ENCODE results near the gene LTV1. TPM values are rescaled to one million over a fixed set of nuclear protein-coding genes. Genes with fewer than 3 reads are reported as not detected.

LTV1 gene
- total RNA-seq, 1 donor from 2014 or later, result 18.0 TPM

- TF ChIP-seq CTCF (conservative IDR thresholded peaks at IDR 0.05; ENCODE audit: low read depth, low read length), result no peak
- DNase-seq (ENCODE audit: low read depth), result no peak
Observed at GRCh38 chr6:143807103-143807772, 35.9 kb upstream of the LTV1 start.

GRCh38 chr6:143810745-143811144, 32.4 kb upstream of the LTV1 start:
- no peak overlapping the region for H3K4me3 ChIP-seq (ENCODE audit: low read depth, low read length)
- DNase-seq (ENCODE audit: low read depth), result no peak
- no peak for TF ChIP-seq CTCF (conservative IDR thresholded peaks at IDR 0.05; ENCODE audit: low read depth, low read length)

More at GRCh38 chr6:143807103-143807772, 35.9 kb upstream of the LTV1 start:
- no peak overlapping the region for H3K4me3 ChIP-seq (ENCODE audit: low read depth, low read length)

GRCh38 chr6:143811501-143812157, 31.5 kb upstream of the LTV1 start:
- no peak overlapping the region for H3K4me3 ChIP-seq (ENCODE audit: low read depth, low read length)
- TF ChIP-seq CTCF (conservative IDR thresholded peaks at IDR 0.05; ENCODE audit: low read depth, low read length), result no peak
- no peak for DNase-seq (ENCODE audit: low read depth)

- no peak for DNase-seq (ENCODE audit: low read depth)
- H3K4me3 ChIP-seq (ENCODE audit: low read depth, low read length), result no peak overlapping the region
- no peak for TF ChIP-seq CTCF (conservative IDR thresholded peaks at IDR 0.05; ENCODE audit: low read depth, low read length)
Observed at GRCh38 chr6:143817621-143818020, 25.5 kb upstream of the LTV1 start.

- no peak overlapping the region for H3K4me3 ChIP-seq (ENCODE audit: low read depth, low read length)
- DNase-seq (ENCODE audit: low read depth), result no peak
- no peak for TF ChIP-seq CTCF (conservative IDR thresholded peaks at IDR 0.05; ENCODE audit: low read depth, low read length)
Observed at GRCh38 chr6:143821359-143821758, 21.8 kb upstream of the LTV1 start.

GRCh38 chr6:143822584-143823024, 20.5 kb upstream of the LTV1 start:
- DNase-seq (ENCODE audit: low read depth), result no peak
- no peak for TF ChIP-seq CTCF (conservative IDR thresholded peaks at IDR 0.05; ENCODE audit: low read depth, low read length)
- no peak overlapping the region for H3K4me3 ChIP-seq (ENCODE audit: low read depth, low read length)

- no peak for TF ChIP-seq CTCF (conservative IDR thresholded peaks at IDR 0.05; ENCODE audit: low read depth, low read length)
- no peak overlapping the region for H3K4me3 ChIP-seq (ENCODE audit: low read depth, low read length)
- DNase-seq (ENCODE audit: low read depth), result no peak
Observed at GRCh38 chr6:143823548-143823947, 19.6 kb upstream of the LTV1 start.

Data from epithelial cell of proximal tubule (primary cell).